ENCODE results near the gene PLEKHA8.

The PLEKHA8 gene

GRCh38 chr7:30112103-30112713, 84.0 kb downstream of the PLEKHA8 start:
- H3K9me3 ChIP-seq (ENCODE audit: severe bottlenecking): peaks cover 2% of the 10 kb centered on the region
- H3K36me3 ChIP-seq: no peaks in the 10 kb centered on the region
- no peak for DNase-seq
- H3K27ac ChIP-seq: no peak overlapping the region
- H3K27me3 ChIP-seq (ENCODE audit: insufficient read depth, low read depth, severe bottlenecking): no peaks in the 10 kb centered on the region
- no peak for TF ChIP-seq CTCF (IDR thresholded peaks at IDR 0.05; ENCODE audit: low read depth, low read length)
- H3K4me3 ChIP-seq (ENCODE audit: low read depth, low read length): no peak overlapping the region

DNA sequence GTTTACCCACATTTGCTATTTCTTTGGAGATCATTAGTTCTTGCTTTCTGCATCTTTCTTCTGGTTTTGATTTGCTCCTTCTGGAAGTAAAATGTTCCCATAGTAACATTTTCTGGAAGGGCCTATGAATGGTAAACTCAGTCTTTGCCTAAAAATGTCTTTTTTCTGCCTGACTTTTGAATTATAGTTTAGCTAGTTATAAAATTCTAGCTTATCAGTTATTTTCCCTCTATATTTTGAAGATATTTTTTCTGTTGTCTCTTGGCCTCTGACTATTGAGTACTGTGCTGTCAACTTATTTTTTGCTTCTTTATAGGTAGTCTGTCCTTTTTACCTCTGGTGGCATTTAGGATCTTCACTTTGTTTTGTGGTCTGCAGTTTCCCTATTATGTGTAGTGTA, 84.9 kb downstream of the PLEKHA8 start:
- Histone ChIP-seq H3K27ac (no peak overlapping the region), H3K4me3 (ENCODE audit: low read depth, low read length) (no peak overlapping the region), H3K36me3 (no peaks in the 10 kb centered on the region), H3K9me3 (ENCODE audit: severe bottlenecking) (peaks cover 2% of the 10 kb centered on the region), H3K27me3 (ENCODE audit: insufficient read depth, low read depth, severe bottlenecking) (no peaks in the 10 kb centered on the region)
- DNase-seq: no peak
- no peak for TF ChIP-seq CTCF (IDR thresholded peaks at IDR 0.05; ENCODE audit: low read depth, low read length)

- Histone ChIP-seq H3K27me3 (ENCODE audit: insufficient read depth, low read depth, severe bottlenecking) (no peaks in the 10 kb centered on the region), H3K36me3 (no peaks in the 10 kb centered on the region), H3K27ac (no peak overlapping the region), H3K4me3 (ENCODE audit: low read depth, low read length) (no peak overlapping the region), H3K9me3 (ENCODE audit: severe bottlenecking) (peaks cover 2% of the 10 kb centered on the region)
- no peak for DNase-seq
- no peak for TF ChIP-seq CTCF (IDR thresholded peaks at IDR 0.05; ENCODE audit: low read depth, low read length)
Measured at GRCh38 chr7:30114536-30115238, 86.5 kb downstream of the PLEKHA8 start.

- no peak overlapping the region for H3K27ac ChIP-seq
- H3K4me3 ChIP-seq (ENCODE audit: low read depth, low read length): no peak overlapping the region
- TF ChIP-seq CTCF (IDR thresholded peaks at IDR 0.05; ENCODE audit: low read depth, low read length): no peak
- H3K9me3 ChIP-seq (ENCODE audit: severe bottlenecking): peaks cover 2% of the 10 kb centered on the region
- no peak for DNase-seq
- no peaks in the 10 kb centered on the region for H3K27me3 ChIP-seq (ENCODE audit: insufficient read depth, low read depth, severe bottlenecking)
- H3K36me3 ChIP-seq: no peaks in the 10 kb centered on the region
Measured at GRCh38 chr7:30115709-30116297, 87.6 kb downstream of the PLEKHA8 start.

GRCh38 chr7:30116771-30117170, 88.6 kb downstream of the PLEKHA8 start:
- no peak for TF ChIP-seq CTCF (IDR thresholded peaks at IDR 0.05; ENCODE audit: low read depth, low read length)
- Histone ChIP-seq H3K9me3 (ENCODE audit: severe bottlenecking) (peaks cover 2% of the 10 kb centered on the region), H3K27ac (no peak overlapping the region), H3K27me3 (ENCODE audit: insufficient read depth, low read depth, severe bottlenecking) (no peaks in the 10 kb centered on the region), H3K4me3 (ENCODE audit: low read depth, low read length) (no peak overlapping the region), H3K36me3 (no peaks in the 10 kb centered on the region)
- no peak for DNase-seq
